SK-N-SH (cell line): ENCODE measurements around the gene MAPK12.

Experiments
- CHD2 ChIP-seq: fragments of 150-350 bp; IDR thresholded peaks from 2 replicates; pipeline ENCODE4 v1.6.1; 2018; ENCODE audit warnings: low read length; ENCODE audit not compliant: partially characterized antibody
- FOXM1 ChIP-seq: IDR thresholded peaks from 2 replicates; pipeline ENCODE4 v1.4.0; 2012; ENCODE audit warnings: low read depth, mild to moderate bottlenecking
- GABPA ChIP-seq: IDR thresholded peaks from 2 replicates; pipeline ENCODE4 v1.4.0; 2012; ENCODE audit warnings: low read depth, mild to moderate bottlenecking
- GATA2 ChIP-seq: sonication (generic); formaldehyde crosslinking; IDR thresholded peaks from 2 replicates; pipeline ENCODE4 v1.5.0; 2020; ENCODE audit warnings: mild to moderate bottlenecking, missing genetic modification reagents
- MXI1 ChIP-seq: IDR thresholded peaks from 2 replicates; pipeline ENCODE4 v1.6.1; 2012; ENCODE audit warnings: mild to moderate bottlenecking, low read depth, low read length, improper control_type of control experiment
- NFIC ChIP-seq: IDR thresholded peaks from 2 replicates; pipeline ENCODE4 v1.4.0; 2012; ENCODE audit warnings: borderline replicate concordance
- NRF1 ChIP-seq: IDR thresholded peaks from 2 replicates; pipeline ENCODE4 v1.6.1; 2012; ENCODE audit warnings: low read depth, mild to moderate bottlenecking, low read length
- POLR2AphosphoS5 ChIP-seq: IDR thresholded peaks from 2 replicates; pipeline ENCODE4 v1.6.1; 2012; ENCODE audit warnings: low read depth, low read length
- RAD21 ChIP-seq: IDR thresholded peaks from 2 replicates; pipeline ENCODE4 v1.6.1; 2012; ENCODE audit warnings: mild to moderate bottlenecking, low read length
- RCOR1 ChIP-seq: fragments of 150-350 bp; IDR thresholded peaks from 2 replicates; pipeline ENCODE4 v1.6.1; 2017; ENCODE audit warnings: antibody characterized with exemption, low read length
- TAF1 ChIP-seq: IDR thresholded peaks from 2 replicates; pipeline ENCODE4 v1.6.1; 2012; ENCODE audit warnings: low read depth, mild to moderate bottlenecking, low read length, moderate library complexity, borderline replicate concordance
- TF ChIP-seq, protein P1 (sequence below): fragments of 200-600 bp; sonication (generic); IDR thresholded peaks from 2 replicates; pipeline ENCODE4 v1.6.1; 2017; ENCODE audit warnings: antibody characterized with exemption, mild to moderate bottlenecking, moderate library complexity
- TF ChIP-seq, protein P2 (sequence below): IDR thresholded peaks from 2 replicates; pipeline ENCODE4 v1.6.1; 2012; ENCODE audit warnings: mild to moderate bottlenecking, low read depth, low read length, moderate library complexity

DNA sequence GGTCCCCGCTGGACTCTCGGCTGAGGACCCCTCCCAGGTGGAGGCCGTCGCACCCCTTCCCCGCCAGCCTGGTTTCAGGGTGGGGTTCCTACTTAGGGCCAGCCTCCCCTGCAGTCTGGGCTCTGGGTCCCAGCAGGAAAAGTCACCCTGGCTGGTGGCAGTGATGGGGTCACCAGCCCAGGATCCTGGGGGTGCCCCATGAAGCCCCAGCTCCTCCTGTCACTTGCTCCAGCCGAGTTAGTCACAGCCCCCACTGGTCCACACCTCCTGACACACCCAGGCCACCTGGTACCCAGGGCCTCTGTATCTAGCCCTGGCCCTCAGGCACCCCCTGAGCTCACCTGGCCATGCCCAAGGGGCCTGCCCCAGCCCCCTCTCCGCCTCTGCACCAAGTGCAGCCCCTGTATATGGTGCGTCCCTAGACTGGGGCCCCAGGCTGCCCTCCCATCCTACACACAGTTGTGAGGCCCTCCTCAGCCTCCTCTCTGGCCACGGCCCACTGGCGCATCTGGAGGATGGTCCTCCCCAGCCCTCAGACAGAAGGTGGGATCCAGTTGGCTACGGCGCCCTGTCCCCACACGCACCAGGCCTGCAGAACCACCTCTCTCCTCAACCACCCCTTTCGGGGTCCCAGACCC is 39.3 kb upstream of the MAPK12 start:
- TF ChIP-seq GABPA (no peak), POLR2AphosphoS5 (no peak), MXI1 (no peak), FOXM1 (no peak), RAD21 (no peak), CHD2 (no peak), GATA2 (CRISPR knock-in tag) (no peak), RCOR1 (no peak), TAF1 (no peak), NFIC (no peak), NRF1 (no peak)
- TF ChIP-seq, protein P1, sequence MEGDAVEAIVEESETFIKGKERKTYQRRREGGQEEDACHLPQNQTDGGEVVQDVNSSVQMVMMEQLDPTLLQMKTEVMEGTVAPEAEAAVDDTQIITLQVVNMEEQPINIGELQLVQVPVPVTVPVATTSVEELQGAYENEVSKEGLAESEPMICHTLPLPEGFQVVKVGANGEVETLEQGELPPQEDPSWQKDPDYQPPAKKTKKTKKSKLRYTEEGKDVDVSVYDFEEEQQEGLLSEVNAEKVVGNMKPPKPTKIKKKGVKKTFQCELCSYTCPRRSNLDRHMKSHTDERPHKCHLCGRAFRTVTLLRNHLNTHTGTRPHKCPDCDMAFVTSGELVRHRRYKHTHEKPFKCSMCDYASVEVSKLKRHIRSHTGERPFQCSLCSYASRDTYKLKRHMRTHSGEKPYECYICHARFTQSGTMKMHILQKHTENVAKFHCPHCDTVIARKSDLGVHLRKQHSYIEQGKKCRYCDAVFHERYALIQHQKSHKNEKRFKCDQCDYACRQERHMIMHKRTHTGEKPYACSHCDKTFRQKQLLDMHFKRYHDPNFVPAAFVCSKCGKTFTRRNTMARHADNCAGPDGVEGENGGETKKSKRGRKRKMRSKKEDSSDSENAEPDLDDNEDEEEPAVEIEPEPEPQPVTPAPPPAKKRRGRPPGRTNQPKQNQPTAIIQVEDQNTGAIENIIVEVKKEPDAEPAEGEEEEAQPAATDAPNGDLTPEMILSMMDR: no peak
- TF ChIP-seq, protein P2, sequence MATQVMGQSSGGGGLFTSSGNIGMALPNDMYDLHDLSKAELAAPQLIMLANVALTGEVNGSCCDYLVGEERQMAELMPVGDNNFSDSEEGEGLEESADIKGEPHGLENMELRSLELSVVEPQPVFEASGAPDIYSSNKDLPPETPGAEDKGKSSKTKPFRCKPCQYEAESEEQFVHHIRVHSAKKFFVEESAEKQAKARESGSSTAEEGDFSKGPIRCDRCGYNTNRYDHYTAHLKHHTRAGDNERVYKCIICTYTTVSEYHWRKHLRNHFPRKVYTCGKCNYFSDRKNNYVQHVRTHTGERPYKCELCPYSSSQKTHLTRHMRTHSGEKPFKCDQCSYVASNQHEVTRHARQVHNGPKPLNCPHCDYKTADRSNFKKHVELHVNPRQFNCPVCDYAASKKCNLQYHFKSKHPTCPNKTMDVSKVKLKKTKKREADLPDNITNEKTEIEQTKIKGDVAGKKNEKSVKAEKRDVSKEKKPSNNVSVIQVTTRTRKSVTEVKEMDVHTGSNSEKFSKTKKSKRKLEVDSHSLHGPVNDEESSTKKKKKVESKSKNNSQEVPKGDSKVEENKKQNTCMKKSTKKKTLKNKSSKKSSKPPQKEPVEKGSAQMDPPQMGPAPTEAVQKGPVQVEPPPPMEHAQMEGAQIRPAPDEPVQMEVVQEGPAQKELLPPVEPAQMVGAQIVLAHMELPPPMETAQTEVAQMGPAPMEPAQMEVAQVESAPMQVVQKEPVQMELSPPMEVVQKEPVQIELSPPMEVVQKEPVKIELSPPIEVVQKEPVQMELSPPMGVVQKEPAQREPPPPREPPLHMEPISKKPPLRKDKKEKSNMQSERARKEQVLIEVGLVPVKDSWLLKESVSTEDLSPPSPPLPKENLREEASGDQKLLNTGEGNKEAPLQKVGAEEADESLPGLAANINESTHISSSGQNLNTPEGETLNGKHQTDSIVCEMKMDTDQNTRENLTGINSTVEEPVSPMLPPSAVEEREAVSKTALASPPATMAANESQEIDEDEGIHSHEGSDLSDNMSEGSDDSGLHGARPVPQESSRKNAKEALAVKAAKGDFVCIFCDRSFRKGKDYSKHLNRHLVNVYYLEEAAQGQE: no peak
